Measurements from ENCODE around the gene PELO. TPM values are rescaled to one million over a fixed set of nuclear protein-coding genes. Genes with fewer than 3 reads are reported as not detected.

PELO gene
- total RNA-seq: 22.4 and 24.3 TPM in 2 replicates

GRCh38 chr5:52787600-52788504 is at the start of gene PELO, which contains the start of gene ITGA1:
TSS of gene PELO (plus strand) at chr5:52787916. CDS start at chr5:52800395, 12,479 bp downstream.
TSS of gene ITGA1 (plus strand) at chr5:52787916. CDS start at chr5:52788354, 438 bp downstream.

Other genes starting within 250 kb of the PELO start
- gene ITGA1, start within 50 bp of the PELO start, total RNA-seq: 1.4 and 3.4 TPM in 2 replicates
- gene ITGA2, start 201.4 kb downstream of the PELO start, total RNA-seq: 46.3 and 76.4 TPM in 2 replicates